Bladder microvascular endothelial cell (primary cell): ENCODE data around the gene CEBPZOS. TPM values are rescaled to one million over a fixed set of nuclear protein-coding genes. Genes with fewer than 3 reads are reported as not detected.

Experiments used
- total RNA-seq: library from RNA; depleted of rRNA; stranded (reverse); fragments of >200 nt; gene quantifications from 2 replicates; pipeline ENCODE4 v1.2.3, GENCODE V29; 2014

Gene CEBPZOS
- total RNA-seq: 7.4 and 13.0 TPM in 2 replicates

GRCh38 chr2:37196320-37197195 lies at the start of gene CEBPZOS:
Gene CEBPZOS, plus strand, starts transcription at chr2:37196496. Its CDS starts 3,209 bp downstream, at chr2:37199705.

GRCh38 chr2:37156857-37157714 lies 39.2 kb upstream of the CEBPZOS start, which contains the start of gene EIF2AK2:
Gene EIF2AK2, minus strand, starts transcription at chr2:37156980. Its CDS starts 9,174 bp downstream, at chr2:37147806.

GRCh38 chr2:37188570-37188969 lies 7.7 kb upstream of the CEBPZOS start, which contains the start of gene SULT6B1:
Gene SULT6B1, minus strand, starts transcription at chr2:37188670. Its CDS starts 30 bp downstream, at chr2:37188640.

GRCh38 chr2:37231241-37232130 lies 35.2 kb downstream of the CEBPZOS start, which contains the start of the genes CEBPZ and NDUFAF7:
Gene CEBPZ, minus strand, starts transcription at chr2:37231596. Its CDS starts 29 bp downstream, at chr2:37231567.
Gene NDUFAF7, plus strand, starts transcription at chr2:37231658. Its CDS starts 48 bp downstream, at chr2:37231706.

Other genes with a start within 250 kb of the CEBPZOS start
- 14.7 and 36.7 TPM in 2 replicates for gene STRN, start 230.0 kb upstream of the CEBPZOS start, total RNA-seq
- gene HEATR5B, start 112.1 kb upstream of the CEBPZOS start, total RNA-seq: 18.6 and 37.9 TPM in 2 replicates
- gene GPATCH11, start 112.0 kb upstream of the CEBPZOS start, total RNA-seq: 4.0 and 7.7 TPM in 2 replicates
- 15.9 and 27.2 TPM in 2 replicates for gene EIF2AK2, start 39.5 kb upstream of the CEBPZOS start, total RNA-seq
- gene SULT6B1, start 7.8 kb upstream of the CEBPZOS start, total RNA-seq: not detected in 2 replicates
- gene CEBPZ, start 35.1 kb downstream of the CEBPZOS start, total RNA-seq: 31.7 and 56.4 TPM in 2 replicates
- gene NDUFAF7, start 35.2 kb downstream of the CEBPZOS start, total RNA-seq: 7.6 and 13.0 TPM in 2 replicates
- gene PRKD3, start 128.3 kb downstream of the CEBPZOS start, total RNA-seq: 53.3 and 76.0 TPM in 2 replicates
- 7.1 and 13.4 TPM in 2 replicates for gene QPCT, start 148.1 kb downstream of the CEBPZOS start, total RNA-seq